Upper lobe of right lung (tissue), 1 donor: ENCODE results near the gene SSPN. TPM values are rescaled to one million over a fixed set of nuclear protein-coding genes. Genes with fewer than 3 reads are reported as not detected.

Source experiments
- ATAC-seq: fragments of 200-7000 bp; cut with Tn5 transposase; one replicate; pipeline ENCODE4 v1.9.1; 2020; ENCODE audit warnings: mild to moderate bottlenecking, moderate library complexity
- DNase-seq: peaks from one replicate; pipeline ENCODE4 v3.0.0-alpha.2; 2020
- H3K27ac ChIP-seq: fragments of 200-600 bp; one replicate; pipeline ENCODE4 v1.8.0; 2022
- H3K27me3 ChIP-seq: fragments of 200-600 bp; one replicate; pipeline ENCODE4 v1.8.0; 2022; ENCODE audit warnings: mild to moderate bottlenecking
- H3K36me3 ChIP-seq: fragments of 200-600 bp; one replicate; pipeline ENCODE4 v1.8.0; 2022
- H3K4me1 ChIP-seq: fragments of 200-600 bp; one replicate; pipeline ENCODE4 v1.8.0; 2022
- H3K4me3 ChIP-seq: fragments of 200-600 bp; one replicate; pipeline ENCODE4 v1.8.0; 2022; ENCODE audit warnings: mild to moderate bottlenecking
- H3K9me3 ChIP-seq: fragments of 200-600 bp; one replicate; pipeline ENCODE4 v1.8.0; 2022
- CTCF ChIP-seq: fragments of 200-600 bp; IDR thresholded peaks from one replicate; pipeline ENCODE4 v1.8.0; 2022; ENCODE audit warnings: antibody characterized with exemption
- intact Hi-C: fragments of 100-400 bp; cut with DNase I; formaldehyde crosslinking; loops from one replicate; pipeline ENCODE4 v1.11.0; 2022
- total RNA-seq: library from RNA; stranded (reverse); fragmentation: NEBNext Ultra II Directional; extraction: Animal tissue kit (Norgen Biotek cat#: 25700); gene quantifications from one replicate; pipeline ENCODE4 v1.2.1, GENCODE V29; 2021
- donor health status: DM: no; HTN: yes; CAD: no; lungs with severe emphysema.

The SSPN gene
- total RNA-seq, 1 donor from 2014 or later = 15.6 TPM

GRCh38 chr12:26268841-26269561 lies 73.6 kb downstream of the SSPN start:
- DNase-seq = no peak
- Histone ChIP-seq H3K4me1 (peaks cover 14% of the 10 kb centered on the region), H3K9me3 (no peaks in the 10 kb centered on the region), H3K4me3 (no peak overlapping the region), H3K27ac (no peak overlapping the region), H3K27me3 (no peaks in the 10 kb centered on the region), H3K36me3 (no peaks in the 10 kb centered on the region)
- no peak for TF ChIP-seq CTCF
- intact Hi-C loops = no loop called here
- ATAC-seq = no peak

- Histone ChIP-seq H3K9me3 (no peaks in the 10 kb centered on the region), H3K4me3 (no peak overlapping the region), H3K4me1 (peaks cover 21% of the 10 kb centered on the region), H3K27ac (no peak overlapping the region), H3K36me3 (no peaks in the 10 kb centered on the region), H3K27me3 (no peaks in the 10 kb centered on the region)
- intact Hi-C loops = no loop called here
- ATAC-seq (no peak), DNase-seq (no peak)
- no peak for TF ChIP-seq CTCF
Measured at GRCh38 chr12:26269562-26270284, 74.3 kb downstream of the SSPN start.

- no peak for DNase-seq
- Histone ChIP-seq H3K27me3 (no peaks in the 10 kb centered on the region), H3K36me3 (no peaks in the 10 kb centered on the region), H3K4me1 (peaks cover 27% of the 10 kb centered on the region), H3K4me3 (no peak overlapping the region), H3K27ac (no peak overlapping the region), H3K9me3 (no peaks in the 10 kb centered on the region)
- no peak for TF ChIP-seq CTCF
- intact Hi-C loops = no loop called here
- no peak for ATAC-seq
Measured at GRCh38 chr12:26271024-26271423, 75.7 kb downstream of the SSPN start.

- intact Hi-C loops = no loop called here
- TF ChIP-seq CTCF = no peak
- no peaks in the 10 kb centered on the region for H3K27me3 ChIP-seq
- ATAC-seq (no peak), DNase-seq (peak; percentile 75)
- no peaks in the 10 kb centered on the region for H3K36me3 ChIP-seq
- peaks cover 27% of the 10 kb centered on the region for H3K4me1 ChIP-seq
- no peaks in the 10 kb centered on the region for H3K9me3 ChIP-seq
- H3K27ac ChIP-seq = no peak overlapping the region
- no peak overlapping the region for H3K4me3 ChIP-seq
Measured at GRCh38 chr12:26271889-26272492, 76.6 kb downstream of the SSPN start.

GRCh38 chr12:26272851-26273250 lies 77.5 kb downstream of the SSPN start:
- Histone ChIP-seq H3K4me3 (no peak overlapping the region), H3K27me3 (no peaks in the 10 kb centered on the region), H3K27ac (no peak overlapping the region), H3K36me3 (no peaks in the 10 kb centered on the region), H3K4me1 (peaks cover 27% of the 10 kb centered on the region), H3K9me3 (no peaks in the 10 kb centered on the region)
- intact Hi-C loops = no loop called here
- no peak for ATAC-seq
- no peak for DNase-seq
- no peak for TF ChIP-seq CTCF
